ENCODE measurements around the gene RHBDD1. TPM values are rescaled to one million over a fixed set of nuclear protein-coding genes. Genes with fewer than 3 reads are reported as not detected.

The RHBDD1 gene
- total and polyA plus RNA-seq, 8 donors: 1.8 to 31.6 (median 6.0) TPM

- H3K4me1 ChIP-seq: no peaks in the 10 kb centered on the region
- DNase-seq: no peak
- TF ChIP-seq CTCF (IDR thresholded peaks at IDR 0.05) (no peak), POLR2A (IDR thresholded peaks at IDR 0.05) (no peak), EP300 (IDR thresholded peaks at IDR 0.05) (no peak), POLR2AphosphoS5 (IDR thresholded peaks at IDR 0.05) (no peak)
- H3K36me3 ChIP-seq: peaks cover 0 to 35% (median 18%) of the 10 kb centered on the region in 4 donors
- no peak overlapping the region for H3K27ac ChIP-seq
- intact Hi-C loops (cut with DNase I; ENCODE audit: low total_unique reads): no loop called here
- no peaks in the 10 kb centered on the region for H3K27me3 ChIP-seq
- no peaks in the 10 kb centered on the region for H3K9me3 ChIP-seq
- no peak overlapping the region for H3K4me3 ChIP-seq
Observed at GRCh38 chr2:226913641-226914040, 77.8 kb downstream of the RHBDD1 start.

- no peaks in the 10 kb centered on the region for H3K4me1 ChIP-seq
- peaks cover 0 to 22% (median 14%) of the 10 kb centered on the region in 4 donors for H3K36me3 ChIP-seq
- H3K27ac ChIP-seq: no peak overlapping the region
- no peaks in the 10 kb centered on the region for H3K9me3 ChIP-seq
- intact Hi-C loops (cut with DNase I; ENCODE audit: low total_unique reads): no loop called here
- no peak for TF ChIP-seq EP300 (IDR thresholded peaks at IDR 0.05)
- no peak for TF ChIP-seq CTCF (IDR thresholded peaks at IDR 0.05)
- no peak for TF ChIP-seq POLR2AphosphoS5 (IDR thresholded peaks at IDR 0.05)
- TF ChIP-seq POLR2A (IDR thresholded peaks at IDR 0.05): no peak
- DNase-seq: no peak
- H3K27me3 ChIP-seq: no peaks in the 10 kb centered on the region
- 69 to 86% (median 77%) methylated on average over 6 of the region's 6 CpGs for WGBS, 5 donors
- no peak overlapping the region for H3K4me3 ChIP-seq
Observed at GRCh38 chr2:226915846-226916360, 80.0 kb downstream of the RHBDD1 start.

GRCh38 chr2:226916669-226917068 is 80.8 kb downstream of the RHBDD1 start:
- intact Hi-C loops (cut with DNase I; ENCODE audit: low total_unique reads): no loop called here
- H3K27ac ChIP-seq: no peak overlapping the region
- 76 to 94% (median 88%) methylated on average over 1 of the region's 1 CpG for WGBS, 5 donors

GRCh38 chr2:226932443-226932842 is 96.6 kb downstream of the RHBDD1 start:
- H3K4me3 ChIP-seq: no peak overlapping the region
- no peaks in the 10 kb centered on the region for H3K27me3 ChIP-seq
- H3K27ac ChIP-seq: no peak overlapping the region
- H3K9me3 ChIP-seq: peaks cover 0 to 4% (median 0%) of the 10 kb centered on the region in 4 donors
- H3K36me3 ChIP-seq: no peaks in the 10 kb centered on the region
- no peak for DNase-seq
- no peaks in the 10 kb centered on the region for H3K4me1 ChIP-seq
- intact Hi-C loops (cut with DNase I; ENCODE audit: low total_unique reads): no loop called here
- WGBS, 5 donors: 92 to 97% (median 94%) methylated on average over 5 of the region's 5 CpGs
- TF ChIP-seq POLR2AphosphoS5 (IDR thresholded peaks at IDR 0.05) (no peak), CTCF (IDR thresholded peaks at IDR 0.05) (no peak), EP300 (IDR thresholded peaks at IDR 0.05) (no peak), POLR2A (IDR thresholded peaks at IDR 0.05) (no peak)

More at GRCh38 chr2:226916669-226917068, 80.8 kb downstream of the RHBDD1 start:
- TF ChIP-seq CTCF (IDR thresholded peaks at IDR 0.05) (no peak), POLR2AphosphoS5 (IDR thresholded peaks at IDR 0.05) (no peak), POLR2A (IDR thresholded peaks at IDR 0.05) (no peak), EP300 (IDR thresholded peaks at IDR 0.05) (no peak)
- H3K9me3 ChIP-seq: no peaks in the 10 kb centered on the region
- DNase-seq: no peak
- peaks cover 0 to 22% (median 13%) of the 10 kb centered on the region in 4 donors for H3K36me3 ChIP-seq
- no peaks in the 10 kb centered on the region for H3K27me3 ChIP-seq
- no peaks in the 10 kb centered on the region for H3K4me1 ChIP-seq
- no peak overlapping the region for H3K4me3 ChIP-seq

All from stomach (tissue), 9 donors.